GM15510 (cell line): ENCODE results near the gene GRIP2.

Experiments
- POLR2A ChIP-seq: IDR thresholded peaks from 3 replicates; pipeline ENCODE4 v1.6.1; 2011; ENCODE audit warnings: borderline replicate concordance; ENCODE audit not compliant: insufficient read length; ENCODE audit errors: extremely low read depth

GRIP2 gene

DNA sequence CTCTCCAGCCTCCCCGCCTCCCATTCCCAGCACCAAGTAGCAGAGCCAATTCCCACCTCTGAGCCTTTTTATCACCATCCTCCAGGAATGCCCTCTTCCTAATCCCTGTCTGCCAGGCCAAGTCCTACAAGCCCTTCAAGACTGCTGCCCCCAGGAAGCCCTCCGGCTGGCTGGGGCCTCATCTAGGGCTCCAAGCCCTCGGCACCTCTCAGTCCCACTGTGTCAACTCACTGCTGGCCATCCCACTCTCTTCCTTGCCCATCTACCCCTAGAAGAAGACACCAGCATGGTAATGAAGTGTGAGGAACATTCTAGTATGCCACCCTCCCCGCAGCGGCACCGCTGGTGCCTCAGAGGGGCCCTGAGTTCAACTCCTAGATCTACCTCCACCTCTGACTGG is 10.0 kb upstream of the GRIP2 start:
- TF ChIP-seq POLR2A, result no peak

DNA sequence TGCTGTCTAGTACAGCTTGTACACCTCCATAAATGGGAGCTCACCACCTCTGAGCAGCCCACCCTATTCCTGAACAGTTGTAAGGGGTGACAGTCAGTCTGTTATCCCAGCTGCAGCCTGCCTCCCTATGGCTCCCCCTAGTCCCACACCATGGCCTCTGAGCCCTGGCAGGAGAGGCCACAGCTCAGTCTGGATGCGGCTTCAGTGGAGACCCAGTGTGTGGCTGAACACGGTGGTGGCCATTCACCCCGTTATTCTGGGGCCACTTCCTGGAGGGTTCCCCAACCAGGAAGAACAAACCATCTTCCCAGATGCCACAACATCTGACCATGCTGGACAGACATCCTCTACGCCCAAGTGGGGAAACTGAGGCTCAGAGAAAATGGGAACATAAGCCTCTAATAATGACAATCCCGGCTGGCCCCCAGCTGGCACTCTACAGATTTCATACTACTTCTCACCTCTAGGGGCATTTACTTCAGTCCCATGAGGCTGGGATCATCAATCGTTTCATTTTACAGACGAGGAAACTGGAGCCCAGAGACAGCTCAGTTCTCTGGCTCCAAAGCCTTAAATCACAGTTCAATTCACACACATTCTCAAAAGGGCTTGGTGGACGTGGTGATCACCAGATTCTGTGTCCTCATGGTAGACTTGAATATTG is 9.2 kb upstream of the GRIP2 start:
- no peak for TF ChIP-seq POLR2A

GRCh38 chr3:14548321-14548729 is 8.2 kb upstream of the GRIP2 start:
- no peak for TF ChIP-seq POLR2A

DNA sequence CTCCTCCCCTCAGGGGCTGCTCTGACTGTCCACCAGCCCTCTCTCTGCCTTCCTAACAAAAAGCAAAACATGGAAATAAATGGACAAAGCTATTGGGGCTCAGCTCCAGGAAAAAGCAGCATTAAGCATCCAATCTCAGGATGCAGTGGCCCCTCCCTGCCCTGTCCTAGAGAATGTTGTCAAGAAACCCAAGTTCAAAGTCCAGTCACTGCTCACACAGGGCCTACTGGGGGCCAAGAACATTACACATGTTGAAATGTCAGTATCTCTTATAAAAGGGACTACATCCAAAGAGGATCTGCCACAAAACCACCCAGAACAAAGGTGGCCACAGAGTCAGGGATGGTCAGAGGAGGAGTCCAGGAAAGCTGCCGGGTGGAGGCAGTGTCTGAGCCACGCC is 7.6 kb upstream of the GRIP2 start:
- TF ChIP-seq POLR2A, result no peak

GRCh38 chr3:14546041-14546440 is 5.9 kb upstream of the GRIP2 start:
- no peak for TF ChIP-seq POLR2A

DNA sequence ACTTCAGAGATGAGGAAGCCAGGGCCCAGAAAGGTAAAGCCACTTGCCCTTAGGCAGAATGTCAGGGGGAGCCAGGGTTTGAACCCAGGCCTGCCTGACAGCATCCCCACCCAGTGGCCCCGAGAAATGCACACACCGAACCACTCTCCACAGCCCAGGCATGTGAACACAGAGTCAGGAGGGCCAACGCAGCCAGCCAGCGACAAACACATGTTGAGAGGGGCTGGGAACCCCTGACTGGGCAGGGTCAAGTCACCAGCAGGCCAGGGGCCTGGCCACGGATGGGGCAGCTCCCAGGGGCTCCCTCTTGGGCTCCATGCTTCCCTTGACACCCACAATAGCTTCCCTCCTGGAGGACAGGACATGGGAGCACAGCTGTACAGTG is 5.1 kb upstream of the GRIP2 start:
- no peak for TF ChIP-seq POLR2A

DNA sequence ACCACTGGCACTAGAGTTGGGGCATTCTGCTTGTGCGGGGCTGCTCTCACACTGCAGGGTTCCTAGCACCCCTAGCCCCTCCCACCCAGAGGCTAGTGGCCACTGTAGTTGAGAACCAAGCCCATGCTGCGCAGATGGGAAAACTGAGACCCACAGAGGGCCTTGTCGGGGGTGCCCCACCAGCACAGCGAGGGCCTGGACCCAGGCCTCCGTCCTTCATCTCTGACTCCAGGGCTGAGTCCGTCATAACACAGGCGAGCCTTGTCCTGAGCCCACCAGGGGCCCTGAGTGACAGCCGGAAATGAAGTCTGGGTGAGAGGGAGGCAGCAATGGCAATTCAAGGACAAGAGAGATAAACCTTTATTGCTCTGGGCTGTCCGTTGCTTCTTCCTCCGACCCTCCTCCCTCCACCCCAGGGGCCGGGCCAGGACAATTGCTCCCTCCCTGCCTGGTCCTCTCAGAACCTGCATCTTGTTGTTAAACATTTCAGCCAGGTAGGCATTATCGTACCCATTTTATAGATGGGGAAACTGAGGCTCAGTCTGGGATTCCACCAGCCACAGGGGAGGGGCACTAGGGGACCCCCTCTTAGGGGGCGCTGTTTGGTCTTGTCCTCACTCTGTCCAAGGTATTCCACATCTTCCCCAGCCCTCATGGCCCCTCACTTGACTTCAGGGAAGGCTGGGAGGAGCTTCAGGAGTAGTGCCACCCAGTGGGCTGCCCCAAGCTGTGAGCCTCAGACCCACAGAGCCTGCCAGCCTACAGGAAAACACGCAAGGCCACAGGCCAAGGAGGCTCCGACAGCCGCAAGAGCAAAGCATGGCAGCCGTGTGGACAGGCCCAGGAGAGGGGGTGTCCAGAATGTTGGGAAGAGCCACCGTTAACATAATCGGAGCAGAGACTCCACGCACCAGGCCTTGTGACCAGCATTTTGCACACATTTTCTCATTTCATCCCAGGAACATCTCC is 4.4 kb upstream of the GRIP2 start:
- TF ChIP-seq POLR2A, result no peak

- TF ChIP-seq POLR2A, result no peak
These were observed 3.3 kb upstream of the GRIP2 start for GRCh38 chr3:14543446-14543845.

- no peak for TF ChIP-seq POLR2A
These were observed 2.5 kb upstream of the GRIP2 start for GRCh38 chr3:14542656-14543055.

- TF ChIP-seq POLR2A, result no peak
These were observed 1.5 kb upstream of the GRIP2 start for GRCh38 chr3:14541646-14542045.

DNA sequence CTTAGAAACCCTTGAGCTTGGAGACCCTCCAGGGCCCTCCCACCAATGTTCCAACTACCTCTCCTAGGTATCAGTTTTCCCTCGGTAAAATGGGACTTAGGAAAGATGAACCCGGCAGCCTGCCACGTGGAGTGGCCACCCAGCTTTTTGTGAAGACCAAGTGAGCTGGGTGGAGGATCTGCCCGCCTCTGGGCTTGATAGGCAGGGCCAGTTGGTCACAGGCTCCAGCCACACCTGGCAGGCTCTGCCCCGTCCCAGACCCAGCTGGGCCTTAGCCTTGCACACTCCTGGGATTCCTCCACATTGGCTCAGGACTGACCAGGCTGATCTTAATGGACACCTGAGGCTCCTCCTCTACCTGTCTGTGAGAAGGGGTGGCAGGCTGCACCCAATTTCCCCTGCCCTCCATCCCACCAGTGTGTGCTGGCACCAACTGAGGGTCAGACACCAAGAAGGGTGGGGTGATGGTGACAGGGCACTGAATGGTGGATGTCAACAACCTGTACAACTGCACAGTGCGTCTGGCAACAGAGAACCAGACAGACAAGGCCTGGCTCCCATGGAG is 761 bp upstream of the GRIP2 start:
- no peak for TF ChIP-seq POLR2A

GRCh38 chr3:14539384-14539741 is 779 bp downstream of the GRIP2 start:
- no peak for TF ChIP-seq POLR2A

GRCh38 chr3:14538451-14539088 is 1.6 kb downstream of the GRIP2 start:
- TF ChIP-seq POLR2A, result no peak

DNA sequence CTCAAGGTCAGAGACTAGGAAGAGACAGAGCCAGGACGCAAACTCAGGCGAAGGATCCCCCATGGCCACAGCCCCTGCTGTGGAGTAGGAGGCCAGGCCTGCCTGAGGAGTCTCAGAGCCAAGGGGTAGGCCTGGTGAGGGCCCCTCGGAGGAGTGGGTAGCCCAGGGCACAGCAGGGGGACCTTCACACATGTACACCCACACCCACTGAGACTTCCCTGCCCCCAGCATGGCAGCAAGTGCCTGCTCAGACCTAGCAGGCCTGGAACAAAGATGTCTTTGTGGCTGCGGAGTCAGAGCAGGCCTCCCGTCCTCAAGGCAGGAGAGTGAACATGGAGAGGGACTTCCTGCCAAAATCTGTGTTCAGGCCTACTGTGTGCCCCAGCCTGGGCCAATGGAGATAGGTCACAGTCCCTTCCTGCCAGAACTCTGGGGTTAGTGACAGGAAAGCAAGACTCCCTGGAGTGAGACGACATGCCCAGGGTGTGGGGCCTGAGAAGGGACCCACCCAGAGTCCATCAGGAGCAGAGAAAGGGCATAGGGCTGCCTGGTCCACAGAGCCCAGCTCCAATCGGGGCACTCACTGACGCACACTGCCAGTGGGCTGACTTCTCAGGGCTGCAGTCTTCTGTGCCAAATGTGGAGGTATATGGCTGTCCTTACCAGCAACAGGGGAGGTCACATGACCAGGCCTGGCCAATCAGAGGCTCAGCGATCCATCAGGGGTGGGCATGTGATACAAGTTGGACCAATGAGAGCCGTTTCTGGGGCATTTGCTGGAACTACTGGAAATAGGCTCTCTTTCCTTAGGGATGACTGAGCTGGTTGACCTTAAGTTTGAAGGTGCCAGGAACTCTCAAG is 2.3 kb downstream of the GRIP2 start:
- no peak for TF ChIP-seq POLR2A

GRCh38 chr3:14536837-14537589 is 3.1 kb downstream of the GRIP2 start:
- no peak for TF ChIP-seq POLR2A
